H4 (cell line): ENCODE results near the gene MYRIP. TPM values are rescaled to one million over a fixed set of nuclear protein-coding genes. Genes with fewer than 3 reads are reported as not detected.
"Not testable (repeated sequence)": the region's sequence is repeated elsewhere in the genome, so short reads cannot be mapped to it uniquely, and the experiment has no call there.

Source experiments
- DNase-seq: peaks from one replicate; pipeline ENCODE4 v3.0.0-alpha.2; 2015; ENCODE audit warnings: low spot score
- total RNA-seq: library from RNA; depleted of rRNA; stranded (reverse); fragments of >200 nt; shearing (Covaris generic); gene quantifications from 2 replicates; pipeline ENCODE4 v1.2.3, GENCODE V29; 2014

MYRIP gene
- total RNA-seq, 1 experiment from 2014 or later, result not detected

GRCh38 chr3:40079847-40080240 is 270.4 kb downstream of the MYRIP start:
- no peak for DNase-seq

- DNase-seq, result no peak
Observed at GRCh38 chr3:40083066-40083465, 273.7 kb downstream of the MYRIP start.

DNA sequence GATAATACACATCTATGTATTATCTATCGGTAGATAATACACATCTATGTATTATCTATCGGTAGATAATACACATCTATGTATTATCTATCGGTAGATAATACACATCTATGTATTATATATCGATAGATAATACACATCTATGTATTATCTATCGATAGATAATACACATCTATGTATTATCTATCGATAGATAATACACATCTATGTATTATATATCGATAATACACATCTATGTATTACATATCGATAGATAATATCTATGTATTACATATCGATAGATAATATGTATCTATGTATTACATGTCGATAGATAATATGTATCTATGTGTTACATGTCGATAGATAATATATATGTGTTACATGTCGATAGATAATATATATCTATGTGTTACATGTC is 275.0 kb downstream of the MYRIP start:
- DNase-seq, result not testable (repeated sequence)

GRCh38 chr3:40086890-40087883 is 277.8 kb downstream of the MYRIP start:
- no peak for DNase-seq

GRCh38 chr3:40088527-40089170 is 279.2 kb downstream of the MYRIP start:
- no peak for DNase-seq

DNA sequence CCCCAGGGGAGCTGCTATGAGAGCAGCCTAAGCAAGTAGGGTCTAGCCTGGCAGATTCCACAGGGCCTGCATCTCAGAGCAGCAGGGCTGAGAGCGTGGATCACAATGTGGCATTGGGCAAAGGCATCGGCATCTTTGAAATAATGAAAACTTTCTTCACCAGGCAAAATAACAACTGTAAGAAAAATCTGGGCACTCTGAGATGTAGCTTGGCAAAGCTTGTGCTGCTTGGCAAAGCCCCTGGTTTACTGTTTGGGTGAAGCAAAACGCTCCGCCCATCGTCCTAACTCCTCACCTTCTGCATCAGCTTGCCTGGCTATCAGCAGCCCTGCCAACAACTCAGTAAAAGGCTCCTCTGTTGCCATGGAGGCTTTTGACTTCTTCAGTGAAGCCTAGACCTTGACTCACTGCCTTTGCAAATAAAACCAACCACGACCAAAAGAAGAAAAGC is 287.3 kb downstream of the MYRIP start:
- DNase-seq, result no peak

GRCh38 chr3:40097131-40098117 is 288.0 kb downstream of the MYRIP start:
- DNase-seq, result no peak

DNA sequence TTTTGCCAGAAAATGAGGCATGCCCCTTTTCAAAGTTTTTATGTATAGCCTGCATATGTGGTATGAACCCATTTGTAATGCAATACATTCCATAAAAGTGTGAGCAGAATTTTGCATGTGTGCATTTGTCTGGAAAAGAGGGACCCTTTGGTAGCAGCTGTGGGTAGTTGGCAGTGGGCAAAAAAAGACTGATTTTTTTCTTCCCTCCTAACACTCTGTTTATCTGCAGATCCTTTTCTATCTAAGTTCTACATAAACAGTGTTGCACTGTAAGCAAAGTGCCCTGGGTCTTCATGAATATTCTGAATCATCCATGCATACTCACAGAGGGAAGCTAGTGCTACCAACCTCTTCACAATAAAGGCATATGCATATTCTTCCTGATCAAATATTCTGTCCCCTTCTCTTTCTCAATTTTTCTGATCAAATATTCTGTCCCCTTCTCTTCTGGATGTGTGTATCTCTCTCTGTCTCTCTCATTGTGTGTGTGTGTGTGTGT is 288.9 kb downstream of the MYRIP start:
- DNase-seq, result no peak

- DNase-seq, result no peak
Observed at GRCh38 chr3:40099871-40100270, 290.5 kb downstream of the MYRIP start.

DNA sequence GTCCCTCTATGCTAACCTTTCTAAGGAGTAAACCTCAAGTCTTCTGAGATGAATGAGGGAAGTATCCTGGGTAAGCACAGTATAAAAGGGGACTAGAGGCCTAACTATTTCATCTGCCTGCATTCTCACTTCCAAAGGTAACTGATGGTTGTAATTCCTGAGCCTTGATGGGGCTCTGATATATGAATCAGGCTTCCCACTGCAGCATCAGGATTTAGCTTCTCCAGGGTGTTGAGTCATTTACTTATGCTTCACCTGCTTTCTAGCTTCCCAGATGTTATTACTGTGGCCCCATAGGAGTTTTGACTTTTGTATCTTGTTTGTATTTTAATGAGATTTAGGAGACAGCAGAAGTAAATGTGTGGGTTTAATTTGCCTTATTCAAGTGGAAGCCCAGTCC is 292.8 kb downstream of the MYRIP start:
- DNase-seq, result no peak

DNA sequence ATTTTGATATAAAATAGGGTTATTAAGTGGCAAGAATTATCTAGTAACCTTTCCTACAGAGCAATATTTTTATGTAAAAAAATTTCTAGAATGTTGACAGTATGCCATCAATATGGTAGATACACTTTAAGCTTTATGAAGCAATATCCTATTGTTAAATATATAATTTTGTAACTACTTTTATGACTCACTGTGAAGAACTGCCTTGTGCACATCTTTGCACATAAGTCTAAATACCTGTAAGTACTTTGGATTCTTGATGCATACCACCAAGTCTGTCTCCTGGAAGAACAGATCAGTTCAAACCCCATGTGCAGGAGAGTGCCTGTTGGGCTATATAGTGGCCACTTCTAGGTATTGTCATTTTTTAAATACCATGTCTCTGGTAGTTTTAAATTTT is 294.4 kb downstream of the MYRIP start:
- no peak for DNase-seq

DNA sequence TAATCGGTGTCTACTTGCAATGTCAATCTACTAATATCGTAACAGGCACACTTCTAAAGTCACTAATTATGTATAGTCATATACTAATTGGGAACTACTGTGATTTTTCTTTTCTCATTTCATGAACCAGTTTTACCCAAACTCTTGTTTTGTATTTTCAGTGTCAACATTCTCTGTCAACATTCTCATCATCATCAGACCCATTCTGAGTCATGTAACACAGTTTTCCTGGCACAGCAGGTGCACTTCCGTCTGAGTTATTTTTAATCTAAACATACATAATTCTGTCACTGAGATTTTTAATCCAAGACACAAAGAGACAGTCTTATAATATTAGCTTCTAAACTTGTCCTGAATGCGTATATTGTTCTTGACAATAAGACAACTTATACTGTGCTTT is 295.0 kb downstream of the MYRIP start:
- no peak for DNase-seq

GRCh38 chr3:40108643-40109042 is 299.2 kb downstream of the MYRIP start:
- no peak for DNase-seq

DNA sequence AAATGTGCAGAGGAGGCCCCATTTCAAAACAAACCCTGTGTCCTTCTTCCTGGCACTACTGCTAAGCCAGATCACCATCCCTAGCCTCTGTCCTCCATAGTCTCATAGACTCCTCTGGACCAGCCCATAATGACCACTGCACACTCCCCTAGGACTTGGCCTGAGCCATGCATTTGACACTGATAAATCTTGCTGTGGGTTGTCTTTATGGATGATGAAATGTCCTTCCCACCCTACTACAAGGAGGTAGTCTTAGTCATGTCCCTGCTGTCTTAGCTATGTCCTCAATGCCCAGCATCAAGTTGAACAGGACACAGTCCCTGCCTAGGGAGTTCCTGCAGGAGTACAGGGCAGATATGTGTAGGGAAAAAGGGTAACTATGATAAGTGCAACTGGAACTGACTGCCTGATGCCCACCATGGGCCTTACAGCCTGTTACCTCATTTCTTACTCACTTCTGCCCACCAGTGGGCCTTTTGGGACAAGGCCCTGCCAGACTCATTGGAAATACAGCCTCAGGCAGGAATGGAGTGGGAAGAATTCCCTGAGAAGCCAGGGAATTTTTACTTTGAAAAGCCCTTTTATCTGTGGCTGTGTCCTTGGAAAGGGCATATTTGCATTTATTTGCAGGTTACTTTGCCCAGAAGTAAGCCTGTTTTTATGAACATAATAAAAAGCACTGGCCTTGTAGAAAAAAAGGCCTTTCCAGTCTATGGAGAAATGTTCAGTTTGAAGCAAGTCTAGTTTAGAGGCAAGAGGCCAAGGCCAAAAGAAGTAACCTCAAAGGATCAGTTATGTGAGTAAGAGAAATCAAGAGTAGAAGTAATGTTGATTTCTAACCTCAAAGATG is 300.5 kb downstream of the MYRIP start:
- DNase-seq, result no peak

GRCh38 chr3:40116478-40117177 is 307.2 kb downstream of the MYRIP start:
- DNase-seq, result no peak

- DNase-seq, result no peak
Observed at GRCh38 chr3:40118091-40118490, 308.7 kb downstream of the MYRIP start.

DNA sequence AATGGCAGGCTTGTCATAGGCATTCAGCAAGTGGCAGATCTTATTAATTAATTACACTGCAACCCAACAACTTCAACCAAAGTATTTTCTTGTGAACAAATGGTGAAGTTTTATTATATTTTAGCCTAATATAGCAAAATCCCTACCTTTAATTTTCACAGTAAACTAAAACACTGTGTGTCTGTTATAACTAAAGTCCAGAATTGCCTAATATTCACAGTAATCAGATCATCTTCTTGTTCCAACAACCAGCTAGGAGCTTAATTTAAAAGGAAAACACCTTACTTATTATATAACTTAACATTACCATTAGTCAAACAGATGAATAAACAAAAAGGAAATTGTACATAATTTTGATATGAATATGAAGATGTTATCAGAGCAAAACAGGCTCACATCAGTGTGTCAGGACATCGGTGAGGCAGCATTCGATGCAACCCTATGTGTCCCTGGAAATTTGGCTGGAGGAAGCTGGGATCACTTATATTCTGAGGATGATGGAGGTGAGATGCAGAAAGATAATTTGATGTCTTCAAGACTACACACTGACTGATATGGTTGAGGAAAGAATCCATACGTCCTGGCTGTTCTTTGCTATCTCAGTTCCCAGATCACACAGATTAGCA is 310.8 kb downstream of the MYRIP start:
- DNase-seq, result no peak

DNA sequence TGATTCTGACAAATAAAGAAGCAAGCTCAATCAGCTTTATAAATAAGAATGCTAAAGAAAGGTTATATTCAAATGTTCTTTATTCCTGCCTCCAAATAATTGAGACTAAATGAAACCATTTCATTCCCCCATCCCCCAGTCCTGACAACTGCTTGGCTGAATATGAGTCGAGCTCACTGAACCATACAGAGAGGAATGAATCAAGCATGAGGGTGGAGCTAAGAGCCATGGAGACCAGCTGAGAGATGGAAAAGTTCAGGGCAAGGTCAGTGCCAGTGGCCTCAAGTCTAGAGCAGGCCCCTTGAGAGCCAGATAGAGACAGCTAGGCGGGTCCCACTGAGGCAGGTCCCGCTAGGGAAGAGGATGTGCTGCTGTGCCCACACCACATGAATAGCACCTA is 311.4 kb downstream of the MYRIP start:
- DNase-seq, result no peak

- DNase-seq, result no peak
Observed at GRCh38 chr3:40124918-40125317, 315.5 kb downstream of the MYRIP start.
